SK-N-MC (cell line): Measurements from ENCODE around the gene CCDC3.
"Not testable (repeated sequence)": the region's sequence is repeated elsewhere in the genome, so short reads cannot be mapped to it uniquely, and the experiment has no call there.

Experiments used
- DNase-seq: peaks from one replicate; pipeline ENCODE4 v3.0.0-alpha.2; 2011; ENCODE audit warnings: low read depth, low spot score
- H3K27ac ChIP-seq: fragments of 200-600 bp; sonication (generic); 2 replicates; pipeline ENCODE4 v1.5.1; 2016; ENCODE audit warnings: mixed run types
- H3K36me3 ChIP-seq: fragments of 200-600 bp; sonication (generic); 2 replicates; pipeline ENCODE4 v1.6.1; 2017; ENCODE audit warnings: antibody characterized with exemption, low read length, mixed read lengths; ENCODE audit not compliant: insufficient read depth
- H3K4me3 ChIP-seq: fragments of 200-600 bp; sonication (generic); 2 replicates; pipeline ENCODE4 v1.5.1; 2016
- H3K9ac ChIP-seq: fragments of 200-600 bp; sonication (generic); 2 replicates; pipeline ENCODE4 v1.8.0; 2017; ENCODE audit warnings: mixed run types, mixed read lengths; ENCODE audit not compliant: insufficient read length
- H3K9me3 ChIP-seq: fragments of 200-600 bp; sonication (generic); 2 replicates; pipeline ENCODE4 v1.6.1; 2017; ENCODE audit warnings: low read depth, mild to moderate bottlenecking, antibody characterized with exemption, low read length, moderate library complexity, mixed read lengths
- EZH2 ChIP-seq: fragments of 200-600 bp; sonication (generic); IDR thresholded peaks from one replicate; pipeline ENCODE4 v1.6.1; 2017; ENCODE audit warnings: antibody characterized with exemption
- FOXP2 ChIP-seq: optimal IDR thresholded peaks from 2 replicates; pipeline ENCODE3; 2011; ENCODE audit warnings: mild to moderate bottlenecking, moderate library complexity; ENCODE audit not compliant: insufficient read depth; ENCODE audit errors: extremely low read length, control extremely low read depth
- POLR2AphosphoS5 ChIP-seq: IDR thresholded peaks from 2 replicates; pipeline ENCODE4 v1.6.1; 2012; ENCODE audit warnings: mild to moderate bottlenecking, low read depth, low read length, borderline replicate concordance

CCDC3 gene

GRCh38 chr10:13039761-13040160 lies 38.2 kb upstream of the CCDC3 start:
- no peak for DNase-seq
- TF ChIP-seq EZH2 (no peak), POLR2AphosphoS5 (no peak), FOXP2 (no peak)
- H3K4me3 ChIP-seq, result no peak overlapping the region
- H3K27ac ChIP-seq, result no peak overlapping the region
- no peaks in the 10 kb centered on the region for H3K36me3 ChIP-seq
- H3K9ac ChIP-seq, result no peak overlapping the region
- no peaks in the 10 kb centered on the region for H3K9me3 ChIP-seq

GRCh38 chr10:13038391-13038790 lies 36.9 kb upstream of the CCDC3 start:
- TF ChIP-seq POLR2AphosphoS5 (no peak), FOXP2 (no peak), EZH2 (no peak)
- no peak overlapping the region for H3K9ac ChIP-seq
- DNase-seq, result no peak
- H3K9me3 ChIP-seq, result no peaks in the 10 kb centered on the region
- no peak overlapping the region for H3K27ac ChIP-seq
- H3K36me3 ChIP-seq, result no peaks in the 10 kb centered on the region
- no peak overlapping the region for H3K4me3 ChIP-seq

GRCh38 chr10:13037832-13038231 lies 36.3 kb upstream of the CCDC3 start:
- no peak overlapping the region for H3K27ac ChIP-seq
- no peak overlapping the region for H3K4me3 ChIP-seq
- H3K9ac ChIP-seq, result no peak overlapping the region
- H3K9me3 ChIP-seq, result no peaks in the 10 kb centered on the region
- TF ChIP-seq POLR2AphosphoS5 (no peak), EZH2 (no peak)
- DNase-seq, result no peak
- no peaks in the 10 kb centered on the region for H3K36me3 ChIP-seq

- Histone ChIP-seq H3K9ac (no peak overlapping the region), H3K4me3 (no peak overlapping the region), H3K27ac (no peak overlapping the region), H3K36me3 (no peaks in the 10 kb centered on the region), H3K9me3 (no peaks in the 10 kb centered on the region)
- TF ChIP-seq POLR2AphosphoS5 (no peak), FOXP2 (no peak), EZH2 (no peak)
- no peak for DNase-seq
Measured at GRCh38 chr10:13036841-13037240, 35.3 kb upstream of the CCDC3 start.

- H3K9me3 ChIP-seq, H3K27ac ChIP-seq, H3K9ac ChIP-seq, H3K4me3 ChIP-seq, DNase-seq, H3K36me3 ChIP-seq: not testable (repeated sequence)
Measured at GRCh38 chr10:13035731-13036130, 34.2 kb upstream of the CCDC3 start.

GRCh38 chr10:13026873-13027272 lies 25.4 kb upstream of the CCDC3 start:
- Histone ChIP-seq H3K9me3 (no peaks in the 10 kb centered on the region), H3K4me3 (no peak overlapping the region), H3K27ac (no peak overlapping the region), H3K9ac (no peak overlapping the region), H3K36me3 (no peaks in the 10 kb centered on the region)
- no peak for DNase-seq
- no peak for TF ChIP-seq EZH2
- TF ChIP-seq FOXP2, result no peak
- no peak for TF ChIP-seq POLR2AphosphoS5

GRCh38 chr10:13023754-13024153 lies 22.2 kb upstream of the CCDC3 start:
- TF ChIP-seq EZH2, result no peak
- TF ChIP-seq POLR2AphosphoS5, result no peak
- TF ChIP-seq FOXP2, result no peak
- DNase-seq, result no peak
- no peaks in the 10 kb centered on the region for H3K9me3 ChIP-seq
- H3K27ac ChIP-seq, result no peak overlapping the region
- H3K4me3 ChIP-seq, result no peak overlapping the region
- H3K36me3 ChIP-seq, result no peaks in the 10 kb centered on the region
- no peak overlapping the region for H3K9ac ChIP-seq

GRCh38 chr10:13019280-13019679 lies 17.8 kb upstream of the CCDC3 start:
- Histone ChIP-seq H3K27ac (no peak overlapping the region), H3K9me3 (no peaks in the 10 kb centered on the region), H3K36me3 (no peaks in the 10 kb centered on the region), H3K9ac (no peak overlapping the region), H3K4me3 (no peak overlapping the region)
- TF ChIP-seq EZH2 (no peak), FOXP2 (no peak), POLR2AphosphoS5 (no peak)
- no peak for DNase-seq

- no peak for TF ChIP-seq FOXP2
- TF ChIP-seq EZH2, result no peak
- TF ChIP-seq POLR2AphosphoS5, result no peak
- no peaks in the 10 kb centered on the region for H3K36me3 ChIP-seq
Measured at GRCh38 chr10:13018171-13018570, 16.7 kb upstream of the CCDC3 start.

GRCh38 chr10:13016886-13017285 lies 15.4 kb upstream of the CCDC3 start:
- H3K9me3 ChIP-seq, result no peaks in the 10 kb centered on the region
- TF ChIP-seq FOXP2 (no peak), EZH2 (no peak), POLR2AphosphoS5 (no peak)
- no peak overlapping the region for H3K27ac ChIP-seq
- H3K4me3 ChIP-seq, result no peak overlapping the region
- no peak overlapping the region for H3K9ac ChIP-seq
- no peaks in the 10 kb centered on the region for H3K36me3 ChIP-seq
- no peak for DNase-seq

More at GRCh38 chr10:13018171-13018570, 16.7 kb upstream of the CCDC3 start:
- no peak overlapping the region for H3K9ac ChIP-seq
- H3K4me3 ChIP-seq, result no peak overlapping the region
- H3K9me3 ChIP-seq, result no peaks in the 10 kb centered on the region
- no peak for DNase-seq
- H3K27ac ChIP-seq, result no peak overlapping the region
